Measurements from ENCODE around the gene CD3G. TPM values are rescaled to one million over a fixed set of nuclear protein-coding genes. Genes with fewer than 3 reads are reported as not detected.
A peak's percentile ranks its signal among the peaks of the same experiment; 100 is the strongest.

CD3G gene
- total RNA-seq, 1 donor from 2014 or later, result not detected

DNA sequence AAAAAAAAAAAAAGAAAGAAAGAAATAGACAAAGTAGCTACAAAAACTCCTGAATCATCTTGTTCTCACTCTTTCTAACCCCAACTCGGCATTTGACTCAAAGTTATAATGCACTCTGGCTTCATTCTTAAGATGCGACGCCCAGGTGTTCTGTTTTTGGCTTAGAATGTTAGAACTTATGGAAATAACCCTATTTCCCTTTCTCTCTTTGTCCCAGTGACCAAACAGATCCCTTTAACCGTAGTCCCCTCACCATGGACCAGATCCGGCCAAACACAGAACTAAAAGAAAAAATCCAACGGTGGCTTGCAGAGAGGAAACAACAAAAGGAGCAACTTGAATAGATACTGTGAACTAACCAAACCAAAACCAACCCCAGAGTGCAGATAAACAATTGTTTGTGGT, 52.0 kb downstream of the CD3G start:
- H3K27me3 Mint-ChIP-seq (ENCODE audit: insufficient read depth, low read depth), result no peaks in the 10 kb centered on the region
- Histone ChIP-seq H3K4me3 (no peak overlapping the region), H3K4me2 (no peak overlapping the region), H3K79me2 (ENCODE audit: low read depth) (no peaks in the 10 kb centered on the region), H2AFZ (replicated peaks) (no peak overlapping the region), H3K4me1 (no peaks in the 10 kb centered on the region), H3K36me3 (no peaks in the 10 kb centered on the region), H3K9ac (no peak overlapping the region), H3K27ac (no peak overlapping the region), H3K27me3 (no peaks in the 10 kb centered on the region), H3K9me3 (ENCODE audit: low read depth) (no peaks in the 10 kb centered on the region), H3F3A (ENCODE audit: low read depth) (peaks cover 20% of the 10 kb centered on the region), H4K20me1 (ENCODE audit: low read depth) (no peaks in the 10 kb centered on the region)
- peaks cover 4% of the 10 kb centered on the region for H3K36me3 Mint-ChIP-seq
- no peak overlapping the region for H3K27ac Mint-ChIP-seq
- TF ChIP-seq EZH2 (IDR thresholded peaks at IDR 0.05) (no peak), CTCF (IDR thresholded peaks at IDR 0.05) (no peak), EZH2phosphoT487 (IDR thresholded peaks at IDR 0.05) (no peak)
- peaks cover 9% of the 10 kb centered on the region for H3K4me1 Mint-ChIP-seq
- H3K4me3 Mint-ChIP-seq, result no peak overlapping the region
- DNase-seq (ENCODE audit: low spot score), result no peak
- no peaks in the 10 kb centered on the region for H3K9me3 Mint-ChIP-seq

GRCh38 chr11:118397448-118397847, 53.3 kb downstream of the CD3G start:
- Mint-ChIP-seq H3K27ac (no peak overlapping the region), H3K4me3 (no peak overlapping the region), H3K9me3 (no peaks in the 10 kb centered on the region), H3K36me3 (peaks cover 4% of the 10 kb centered on the region), H3K27me3 (ENCODE audit: insufficient read depth, low read depth) (no peaks in the 10 kb centered on the region), H3K4me1 (peaks cover 15% of the 10 kb centered on the region)
- Histone ChIP-seq H3K9ac (no peak overlapping the region), H2AFZ (replicated peaks) (no peak overlapping the region), H3K36me3 (no peaks in the 10 kb centered on the region), H3K27me3 (no peaks in the 10 kb centered on the region), H3F3A (ENCODE audit: low read depth) (peaks cover 23% of the 10 kb centered on the region), H3K4me1 (no peaks in the 10 kb centered on the region), H4K20me1 (ENCODE audit: low read depth) (peaks cover 6% of the 10 kb centered on the region), H3K9me3 (ENCODE audit: low read depth) (no peaks in the 10 kb centered on the region), H3K4me2 (no peak overlapping the region), H3K4me3 (no peak overlapping the region), H3K27ac (no peak overlapping the region), H3K79me2 (ENCODE audit: low read depth) (peaks cover 12% of the 10 kb centered on the region)
- TF ChIP-seq EZH2phosphoT487 (IDR thresholded peaks at IDR 0.05), result no peak
- TF ChIP-seq CTCF (IDR thresholded peaks at IDR 0.05), result no peak
- TF ChIP-seq EZH2 (IDR thresholded peaks at IDR 0.05), result no peak
- DNase-seq (ENCODE audit: low spot score), result no peak

GRCh38 chr11:118398791-118399559, 54.8 kb downstream of the CD3G start:
- Histone ChIP-seq H3K27me3 (no peaks in the 10 kb centered on the region), H3K9me3 (ENCODE audit: low read depth) (no peaks in the 10 kb centered on the region), H3K27ac (no peak overlapping the region), H4K20me1 (ENCODE audit: low read depth) (peaks cover 18% of the 10 kb centered on the region), H2AFZ (replicated peaks) (no peak overlapping the region), H3K9ac (no peak overlapping the region), H3K4me1 (no peaks in the 10 kb centered on the region), H3K4me3 (no peak overlapping the region), H3K4me2 (no peak overlapping the region), H3K79me2 (ENCODE audit: low read depth) (peaks cover 27% of the 10 kb centered on the region), H3K36me3 (no peaks in the 10 kb centered on the region), H3F3A (ENCODE audit: low read depth) (peaks cover 23% of the 10 kb centered on the region)
- TF ChIP-seq EZH2 (IDR thresholded peaks at IDR 0.05) (no peak), EZH2phosphoT487 (IDR thresholded peaks at IDR 0.05) (no peak), CTCF (IDR thresholded peaks at IDR 0.05) (no peak)
- H3K36me3 Mint-ChIP-seq, result no peaks in the 10 kb centered on the region
- H3K9me3 Mint-ChIP-seq, result no peaks in the 10 kb centered on the region
- no peak for DNase-seq (ENCODE audit: low spot score)
- peak overlapping the region; percentile 11 for H3K4me3 Mint-ChIP-seq
- H3K27ac Mint-ChIP-seq, result no peak overlapping the region
- H3K4me1 Mint-ChIP-seq, result peaks cover 22% of the 10 kb centered on the region
- no peaks in the 10 kb centered on the region for H3K27me3 Mint-ChIP-seq (ENCODE audit: insufficient read depth, low read depth)
